Prostate gland (tissue), 2 donors: ENCODE results near the gene DNM3. TPM values are rescaled to one million over a fixed set of nuclear protein-coding genes. Genes with fewer than 3 reads are reported as not detected.
A peak's percentile ranks its signal among the peaks of the same experiment; 100 is the strongest.

Experiments used
- DNase-seq: peaks from one replicate; pipeline ENCODE4 v3.0.0-alpha.2; 2019; ENCODE audit warnings: low spot score
- H3K27ac ChIP-seq, 2 donors: fragments of 200-600 bp; sonication (generic); 2 replicates each; pipeline ENCODE4 v1.5.1; 2017 to 2019
- H3K27me3 ChIP-seq: fragments of 200-600 bp; sonication (generic); replicated peaks from 2 replicates; pipeline ENCODE4 v1.5.1; 2019; ENCODE audit not compliant: insufficient read depth
- H3K36me3 ChIP-seq, 2 donors: fragments of 200-600 bp; sonication (generic); 1 replicate in 1 of 2; 2 replicates in 1 of 2; pipeline versions ENCODE4 v1.5.1 to v1.8.1; 2017 to 2019
- H3K4me1 ChIP-seq: fragments of 200-600 bp; sonication (generic); replicated peaks from 2 replicates; pipeline ENCODE4 v1.5.1; 2019
- H3K4me3 ChIP-seq, 2 donors: fragments of 200-600 bp; sonication (generic); 2 replicates each; pipeline ENCODE4 v1.5.1; 2017 to 2019
- H3K9me3 ChIP-seq: fragments of 200-600 bp; sonication (generic); 2 replicates; pipeline ENCODE4 v1.5.1; 2017
- POLR2A ChIP-seq: fragments of 450-650 bp; IDR thresholded peaks from one replicate; pipeline ENCODE4 v1.6.1; 2016; ENCODE audit warnings: antibody characterized with exemption, mild to moderate bottlenecking
- POLR2AphosphoS5 ChIP-seq: sonication (generic); formaldehyde crosslinking; IDR thresholded peaks from one replicate; pipeline ENCODE4 v1.6.1; 2017; ENCODE audit warnings: antibody characterized with exemption
- WGBS: methylation state at CpG from one replicate; pipeline ENCODE4 v1.1.5; 2018; 5-methylcytosine and 5-hydroxymethylcytosine counted together
- intact Hi-C: fragments of 100-400 bp; cut with DNase I; formaldehyde crosslinking; loops from one replicate; pipeline ENCODE4 v1.14.2; 2022
- total RNA-seq, 2 donors: library from RNA; depleted of rRNA; stranded (reverse); fragments of >200 nt; gene quantifications; one replicate each; pipeline ENCODE4 v1.1.0, GENCODE V29; 2016
- TF ChIP-seq, protein P1 (sequence below), 4 experiments: fragments of 200-600 bp in 2 of 4; fragments of 450-650 bp in 2 of 4; sonication (generic) in 2 of 4; IDR thresholded peaks; 1 replicate in 3 of 4; 2 replicates in 1 of 4; pipeline ENCODE4 v1.5.1; 2016 to 2019; ENCODE audit warnings: antibody characterized with exemption in 4 of 4, mild to moderate bottlenecking in 2 of 4, moderate library complexity in 2 of 4

Gene DNM3
- total RNA-seq, 2 donors from 2014 or later, result 2.3 to 5.3 TPM

DNA sequence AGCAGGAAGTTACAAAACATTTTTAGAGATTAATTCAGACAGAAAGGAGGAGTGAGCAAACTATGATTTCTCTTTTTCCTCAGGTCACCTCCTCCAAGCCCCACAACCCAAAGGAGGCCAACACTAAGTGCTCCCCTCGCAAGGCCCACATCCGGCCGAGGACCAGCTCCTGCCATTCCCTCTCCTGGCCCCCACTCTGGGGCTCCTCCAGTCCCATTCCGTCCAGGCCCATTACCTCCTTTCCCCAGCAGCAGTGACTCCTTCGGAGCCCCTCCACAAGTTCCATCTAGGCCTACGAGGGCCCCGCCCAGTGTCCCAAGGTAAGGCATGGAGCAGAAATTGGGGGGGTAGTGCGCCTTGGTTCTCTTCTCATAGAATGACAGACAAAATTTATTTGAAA, 547.2 kb downstream of the DNM3 start:
- Histone ChIP-seq H3K4me3 (no peak overlapping the region), H3K27me3 (no peaks in the 10 kb centered on the region), H3K9me3 (no peaks in the 10 kb centered on the region), H3K36me3 (no peaks in the 10 kb centered on the region), H3K4me1 (no peaks in the 10 kb centered on the region), H3K27ac (no peak overlapping the region)
- TF ChIP-seq, protein P1, sequence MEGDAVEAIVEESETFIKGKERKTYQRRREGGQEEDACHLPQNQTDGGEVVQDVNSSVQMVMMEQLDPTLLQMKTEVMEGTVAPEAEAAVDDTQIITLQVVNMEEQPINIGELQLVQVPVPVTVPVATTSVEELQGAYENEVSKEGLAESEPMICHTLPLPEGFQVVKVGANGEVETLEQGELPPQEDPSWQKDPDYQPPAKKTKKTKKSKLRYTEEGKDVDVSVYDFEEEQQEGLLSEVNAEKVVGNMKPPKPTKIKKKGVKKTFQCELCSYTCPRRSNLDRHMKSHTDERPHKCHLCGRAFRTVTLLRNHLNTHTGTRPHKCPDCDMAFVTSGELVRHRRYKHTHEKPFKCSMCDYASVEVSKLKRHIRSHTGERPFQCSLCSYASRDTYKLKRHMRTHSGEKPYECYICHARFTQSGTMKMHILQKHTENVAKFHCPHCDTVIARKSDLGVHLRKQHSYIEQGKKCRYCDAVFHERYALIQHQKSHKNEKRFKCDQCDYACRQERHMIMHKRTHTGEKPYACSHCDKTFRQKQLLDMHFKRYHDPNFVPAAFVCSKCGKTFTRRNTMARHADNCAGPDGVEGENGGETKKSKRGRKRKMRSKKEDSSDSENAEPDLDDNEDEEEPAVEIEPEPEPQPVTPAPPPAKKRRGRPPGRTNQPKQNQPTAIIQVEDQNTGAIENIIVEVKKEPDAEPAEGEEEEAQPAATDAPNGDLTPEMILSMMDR (IDR thresholded peaks at IDR 0.05), result no peak
- no peak for DNase-seq
- intact Hi-C loops, result no loop called here
- WGBS, result 95% methylated on average over 8 of the region's 8 CpGs

DNA sequence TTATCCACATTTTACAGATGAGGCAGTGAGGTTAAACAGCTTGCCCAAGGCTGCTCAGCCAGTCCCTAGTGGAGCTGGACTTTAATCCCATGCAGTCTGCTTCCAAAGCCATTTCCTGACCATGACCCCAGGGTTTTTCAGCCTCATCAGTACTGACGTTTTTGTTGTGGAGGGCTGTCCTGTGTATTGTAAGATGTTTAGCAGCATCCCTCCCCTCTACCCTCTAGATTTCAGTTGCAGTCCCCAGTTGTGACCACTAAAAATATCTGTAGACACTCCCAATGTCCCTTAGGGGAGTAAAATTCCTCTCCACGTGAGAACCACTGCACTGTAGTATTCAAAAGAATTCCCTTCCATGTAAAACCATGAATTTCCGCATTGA, 549.0 kb downstream of the DNM3 start:
- DNase-seq, result no peak
- intact Hi-C loops, result loop anchor here (5.0 kb wide), 1 partner anchor 33 kb away; no protein-coding TSS in a partner anchor
- H3K9me3 ChIP-seq, result no peaks in the 10 kb centered on the region
- no peaks in the 10 kb centered on the region for H3K4me1 ChIP-seq
- H3K4me3 ChIP-seq, result no peak overlapping the region
- no peaks in the 10 kb centered on the region for H3K36me3 ChIP-seq
- no peaks in the 10 kb centered on the region for H3K27me3 ChIP-seq
- no peak overlapping the region for H3K27ac ChIP-seq
- TF ChIP-seq, protein P1 (IDR thresholded peaks at IDR 0.05), result no peak
- TF ChIP-seq POLR2A (no peak), POLR2AphosphoS5 (no peak)
- 55% methylated on average over 3 of the region's 3 CpGs for WGBS

DNA sequence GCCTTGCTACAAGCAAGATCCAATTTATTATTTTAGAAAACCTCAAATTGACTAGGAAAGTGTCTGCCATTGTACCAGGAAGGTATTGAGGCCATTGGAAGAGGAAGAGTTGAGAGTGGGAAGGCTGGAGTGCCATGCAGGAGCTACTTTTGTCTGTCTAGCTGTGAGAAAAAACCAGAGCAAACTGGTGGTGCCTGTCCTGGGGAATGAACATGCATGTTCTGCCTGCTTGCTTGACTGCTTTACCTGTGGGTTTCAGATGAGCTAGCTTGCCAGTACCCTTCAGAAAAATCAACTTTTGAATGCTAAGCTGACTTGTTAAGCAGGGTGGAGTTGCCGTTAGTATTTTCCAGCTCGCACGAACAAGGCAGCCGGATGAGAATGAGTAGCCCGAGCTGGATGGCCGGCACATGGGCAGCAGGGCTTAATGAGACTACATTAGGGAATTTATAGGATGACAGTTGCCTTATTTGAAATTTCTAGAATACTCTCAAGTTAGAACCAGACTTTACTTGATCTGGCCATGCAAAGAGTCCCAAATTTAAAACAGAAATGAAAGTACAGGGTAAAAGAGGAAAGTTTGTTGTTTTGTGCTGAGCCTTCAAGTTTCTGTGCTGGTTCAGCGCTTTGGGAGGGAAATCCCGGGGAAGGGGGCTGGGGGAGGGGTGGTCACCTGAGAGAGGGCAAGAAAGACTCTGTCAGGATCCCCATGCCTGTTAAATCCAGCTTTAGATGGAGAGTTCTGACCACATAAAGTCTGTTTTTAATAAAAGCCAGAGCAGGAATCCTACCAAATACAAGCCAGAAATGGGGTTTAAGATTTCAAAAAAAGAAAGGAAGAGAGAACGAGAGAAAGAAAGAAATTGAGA, 549.6 kb downstream of the DNM3 start:
- TF ChIP-seq POLR2AphosphoS5, result no peak
- TF ChIP-seq, protein P1 (IDR thresholded peaks at IDR 0.05), result no peak
- no peak for TF ChIP-seq POLR2A
- peak overlapping the region in 1 of 2 donors; percentile 16 for H3K27ac ChIP-seq
- no peaks in the 10 kb centered on the region for H3K36me3 ChIP-seq
- intact Hi-C loops, result loop anchor here (5.0 kb wide), 1 partner anchor 34 kb away; no protein-coding TSS in a partner anchor
- H3K27me3 ChIP-seq, result no peaks in the 10 kb centered on the region
- H3K4me1 ChIP-seq, result no peaks in the 10 kb centered on the region
- DNase-seq, result no peak
- no peak overlapping the region for H3K4me3 ChIP-seq
- whole genome bisulfite sequencing, result 46% methylated on average over 9 of the region's 9 CpGs
- H3K9me3 ChIP-seq, result no peaks in the 10 kb centered on the region

DNA sequence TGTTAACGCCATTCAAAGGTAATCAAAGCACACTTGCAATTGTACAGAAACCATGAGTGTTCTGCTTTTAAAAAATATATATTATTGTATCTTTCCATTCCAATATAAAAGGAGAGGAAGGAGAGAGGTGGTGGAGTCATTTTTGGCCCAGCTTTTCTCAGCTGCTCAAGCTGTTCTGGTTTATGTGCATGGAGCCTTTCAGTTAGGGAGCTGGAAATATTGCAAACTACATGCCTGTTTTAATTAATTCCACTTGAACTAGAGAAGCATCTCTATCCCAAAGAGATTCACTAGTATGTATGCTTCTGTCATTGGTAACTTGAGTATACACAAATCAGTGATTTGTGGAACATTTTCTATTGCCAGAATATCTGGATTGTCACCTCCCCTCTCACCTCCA, 550.7 kb downstream of the DNM3 start:
- intact Hi-C loops, result loop anchor here (5.0 kb wide), 1 partner anchor 35 kb away; no protein-coding TSS in a partner anchor
- no peak for DNase-seq
- Histone ChIP-seq H3K4me3 (no peak overlapping the region), H3K27me3 (no peaks in the 10 kb centered on the region), H3K4me1 (no peaks in the 10 kb centered on the region), H3K27ac (no peak overlapping the region), H3K9me3 (no peaks in the 10 kb centered on the region), H3K36me3 (no peaks in the 10 kb centered on the region)
- 91% methylated on average over 1 of the region's 1 CpG for WGBS
- no peak for TF ChIP-seq POLR2AphosphoS5
- TF ChIP-seq POLR2A, result no peak
- TF ChIP-seq, protein P1 (IDR thresholded peaks at IDR 0.05), result no peak

DNA sequence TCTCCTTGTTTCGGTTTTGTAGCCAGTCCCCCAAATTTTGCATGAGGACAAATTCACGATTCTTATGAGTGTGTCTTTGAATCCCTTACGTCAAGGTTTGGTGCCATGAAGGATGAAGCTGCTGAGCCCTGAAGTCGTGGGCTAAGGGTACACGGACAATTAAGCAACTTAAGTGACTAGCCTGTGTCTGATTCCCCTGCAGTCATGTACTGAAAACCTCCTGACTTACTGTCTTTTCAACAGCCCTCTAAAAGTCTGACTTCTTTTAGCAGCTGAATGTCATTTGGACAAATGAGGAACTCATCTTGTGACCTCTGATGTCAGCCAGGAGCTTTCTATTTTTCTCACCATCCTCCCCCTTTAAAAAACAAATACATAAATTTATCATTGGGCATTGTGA, 552.1 kb downstream of the DNM3 start:
- intact Hi-C loops, result loop anchor here (5.0 kb wide), 1 partner anchor 36 kb away; no protein-coding TSS in a partner anchor
- H3K27ac ChIP-seq, result no peak overlapping the region

More for the DNA sequence above, 552.1 kb downstream of the DNM3 start:
- H3K27me3 ChIP-seq, result no peaks in the 10 kb centered on the region
- no peaks in the 10 kb centered on the region for H3K4me1 ChIP-seq
- no peak for TF ChIP-seq POLR2A
- TF ChIP-seq, protein P1 (IDR thresholded peaks at IDR 0.05), result no peak
- TF ChIP-seq POLR2AphosphoS5, result no peak
- 85% methylated on average over 5 of the region's 5 CpGs for WGBS
- H3K9me3 ChIP-seq, result no peaks in the 10 kb centered on the region
- no peak overlapping the region for H3K4me3 ChIP-seq
- DNase-seq, result no peak
- no peaks in the 10 kb centered on the region for H3K36me3 ChIP-seq
